ENCODE measurements around the gene SCAPER. TPM values are rescaled to one million over a fixed set of nuclear protein-coding genes. Genes with fewer than 3 reads are reported as not detected.
A peak's percentile ranks its signal among the peaks of the same experiment; 100 is the strongest.

The SCAPER gene
- total RNA-seq, 1 experiment from 2014 or later: 21.5 TPM

GRCh38 chr15:76678766-76679165, 226.4 kb downstream of the SCAPER start:
- H3K4me1 ChIP-seq (ENCODE audit: insufficient read depth, low read length, poor library complexity, severe bottlenecking): no peaks in the 10 kb centered on the region
- TF ChIP-seq, protein P1, sequence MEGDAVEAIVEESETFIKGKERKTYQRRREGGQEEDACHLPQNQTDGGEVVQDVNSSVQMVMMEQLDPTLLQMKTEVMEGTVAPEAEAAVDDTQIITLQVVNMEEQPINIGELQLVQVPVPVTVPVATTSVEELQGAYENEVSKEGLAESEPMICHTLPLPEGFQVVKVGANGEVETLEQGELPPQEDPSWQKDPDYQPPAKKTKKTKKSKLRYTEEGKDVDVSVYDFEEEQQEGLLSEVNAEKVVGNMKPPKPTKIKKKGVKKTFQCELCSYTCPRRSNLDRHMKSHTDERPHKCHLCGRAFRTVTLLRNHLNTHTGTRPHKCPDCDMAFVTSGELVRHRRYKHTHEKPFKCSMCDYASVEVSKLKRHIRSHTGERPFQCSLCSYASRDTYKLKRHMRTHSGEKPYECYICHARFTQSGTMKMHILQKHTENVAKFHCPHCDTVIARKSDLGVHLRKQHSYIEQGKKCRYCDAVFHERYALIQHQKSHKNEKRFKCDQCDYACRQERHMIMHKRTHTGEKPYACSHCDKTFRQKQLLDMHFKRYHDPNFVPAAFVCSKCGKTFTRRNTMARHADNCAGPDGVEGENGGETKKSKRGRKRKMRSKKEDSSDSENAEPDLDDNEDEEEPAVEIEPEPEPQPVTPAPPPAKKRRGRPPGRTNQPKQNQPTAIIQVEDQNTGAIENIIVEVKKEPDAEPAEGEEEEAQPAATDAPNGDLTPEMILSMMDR (conservative IDR thresholded peaks at IDR 0.05; ENCODE audit: low read depth, low read length): no peak
- no peak for TF ChIP-seq EZH2 (IDR thresholded peaks at IDR 0.05; ENCODE audit: borderline replicate concordance, low read depth, low read length, poor library complexity, severe bottlenecking)
- ChIA-PET POLR2A (ENCODE audit: low non-redundant PET) (no interaction called here), CTCF (no interaction called here)
- no peaks in the 10 kb centered on the region for H3K9me3 ChIP-seq (ENCODE audit: low read depth, low read length, poor library complexity, severe bottlenecking)
- no peaks in the 10 kb centered on the region for H3K27me3 ChIP-seq (replicated peaks; ENCODE audit: insufficient read depth, low read depth, low read length, poor library complexity)
- H3K27ac ChIP-seq (ENCODE audit: low read depth, low read length, poor library complexity, severe bottlenecking): no peak overlapping the region
- no TSS peak for BruUV-seq (replicated peaks)
- intact Hi-C loops (cut with micrococcal nuclease; ENCODE audit: unreplicated experiment): no loop called here
- H3K36me3 ChIP-seq (ENCODE audit: insufficient read depth, low read length, poor library complexity, severe bottlenecking): no peaks in the 10 kb centered on the region
- peak; percentile 41 for DNase-seq (ENCODE audit: low spot score)
- no peak overlapping the region for H3K4me3 ChIP-seq (ENCODE audit: low read depth, low read length, poor library complexity, severe bottlenecking)

DNA sequence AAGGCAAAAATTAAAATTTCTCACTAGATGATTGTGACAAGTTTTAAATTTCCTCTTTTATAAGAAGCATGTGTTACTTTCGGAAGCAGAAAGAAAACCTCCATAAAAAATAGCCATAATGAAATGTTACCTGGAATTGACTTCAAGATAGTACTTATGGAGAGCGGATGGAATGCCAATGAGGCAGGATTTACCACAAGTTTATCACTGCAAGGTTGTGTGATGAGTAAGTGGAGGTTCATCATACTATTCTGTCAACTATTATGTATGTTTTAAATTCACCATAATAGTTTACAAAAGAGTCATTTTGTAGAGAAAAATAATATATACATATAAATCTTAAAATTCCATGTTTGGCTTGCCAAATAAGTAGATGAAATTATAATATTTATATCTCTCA, 230.3 kb downstream of the SCAPER start:
- H3K27ac ChIP-seq (ENCODE audit: low read depth, low read length, poor library complexity, severe bottlenecking): no peak overlapping the region
- no peak for DNase-seq (ENCODE audit: low spot score)
- no TSS peak for BruUV-seq (replicated peaks)
- no peaks in the 10 kb centered on the region for H3K4me1 ChIP-seq (ENCODE audit: insufficient read depth, low read length, poor library complexity, severe bottlenecking)
- intact Hi-C loops (cut with micrococcal nuclease; ENCODE audit: unreplicated experiment): no loop called here
- no peaks in the 10 kb centered on the region for H3K27me3 ChIP-seq (replicated peaks; ENCODE audit: insufficient read depth, low read depth, low read length, poor library complexity)
- no peak for TF ChIP-seq EZH2 (IDR thresholded peaks at IDR 0.05; ENCODE audit: borderline replicate concordance, low read depth, low read length, poor library complexity, severe bottlenecking)
- TF ChIP-seq, protein P1 (conservative IDR thresholded peaks at IDR 0.05; ENCODE audit: low read depth, low read length): no peak
- ChIA-PET POLR2A (ENCODE audit: low non-redundant PET) (interaction anchor here (0.6 kb wide), 1 partner anchor 160 kb away, joined by 3 read pairs; no protein-coding TSS in a partner anchor), CTCF (no interaction called here)
- H3K36me3 ChIP-seq (ENCODE audit: insufficient read depth, low read length, poor library complexity, severe bottlenecking): no peaks in the 10 kb centered on the region
- H3K9me3 ChIP-seq (ENCODE audit: low read depth, low read length, poor library complexity, severe bottlenecking): no peaks in the 10 kb centered on the region
- no peak overlapping the region for H3K4me3 ChIP-seq (ENCODE audit: low read depth, low read length, poor library complexity, severe bottlenecking)

DNA sequence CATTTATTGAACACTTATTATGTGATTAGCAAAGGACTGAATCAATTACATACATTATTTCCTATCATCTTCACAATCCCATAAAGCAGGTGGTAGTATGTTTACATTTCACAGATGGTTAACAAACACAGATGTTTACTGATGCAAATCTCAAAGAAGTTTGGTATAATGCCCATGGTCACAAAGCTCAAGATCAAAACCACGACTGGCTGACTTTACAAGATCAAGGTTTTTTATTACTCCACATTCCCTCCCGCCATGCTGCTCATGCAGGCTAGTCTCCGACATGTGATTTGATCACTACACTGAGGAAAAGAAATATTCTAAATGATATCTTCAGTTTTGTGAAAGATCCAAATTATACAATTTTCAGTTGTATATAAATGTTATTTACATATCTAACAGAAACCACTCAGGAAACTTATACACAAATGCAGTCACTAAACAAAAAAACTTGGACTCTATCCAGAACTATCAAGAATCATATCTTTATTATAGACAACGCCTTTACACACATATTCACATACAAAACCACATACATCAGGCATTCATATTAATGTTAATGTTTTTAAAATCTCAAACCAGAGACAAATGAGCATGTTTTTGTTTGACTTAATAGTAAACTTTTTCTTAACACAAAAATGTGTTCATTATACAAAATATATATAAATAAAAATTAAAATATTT, 235.5 kb downstream of the SCAPER start:
- Histone ChIP-seq H3K36me3 (ENCODE audit: insufficient read depth, low read length, poor library complexity, severe bottlenecking) (no peaks in the 10 kb centered on the region), H3K4me1 (ENCODE audit: insufficient read depth, low read length, poor library complexity, severe bottlenecking) (no peaks in the 10 kb centered on the region), H3K27me3 (replicated peaks; ENCODE audit: insufficient read depth, low read depth, low read length, poor library complexity) (no peaks in the 10 kb centered on the region), H3K4me3 (ENCODE audit: low read depth, low read length, poor library complexity, severe bottlenecking) (no peak overlapping the region), H3K27ac (ENCODE audit: low read depth, low read length, poor library complexity, severe bottlenecking) (no peak overlapping the region), H3K9me3 (ENCODE audit: low read depth, low read length, poor library complexity, severe bottlenecking) (no peaks in the 10 kb centered on the region)
- TF ChIP-seq, protein P1 (conservative IDR thresholded peaks at IDR 0.05; ENCODE audit: low read depth, low read length): no peak
- no peak for TF ChIP-seq EZH2 (IDR thresholded peaks at IDR 0.05; ENCODE audit: borderline replicate concordance, low read depth, low read length, poor library complexity, severe bottlenecking)
- ChIA-PET POLR2A (ENCODE audit: low non-redundant PET) (no interaction called here), CTCF (no interaction called here)
- DNase-seq (ENCODE audit: low spot score): no peak
- intact Hi-C loops (cut with micrococcal nuclease; ENCODE audit: unreplicated experiment): no loop called here
- no TSS peak for BruUV-seq (replicated peaks)
